HepG2 (cell line): ENCODE data around the gene SMIM20. TPM values are rescaled to one million over a fixed set of nuclear protein-coding genes. Genes with fewer than 3 reads are reported as not detected.

Experiments used
- CENPT ChIP-seq: sonication (generic); formaldehyde crosslinking; IDR thresholded peaks from 2 replicates; pipeline ENCODE4 v1.8.0; 2022; ENCODE audit warnings: low read depth, mild to moderate bottlenecking, moderate library complexity, missing genetic modification reagents
- FLYWCH1 ChIP-seq: sonication (generic); formaldehyde crosslinking; IDR thresholded peaks from 2 replicates; pipeline ENCODE4 v1.8.1; 2023; ENCODE audit warnings: mild to moderate bottlenecking, missing genetic modification reagents
- HNRNPK ChIP-seq: fragments of 200-400 bp; formaldehyde crosslinking; IDR thresholded peaks from 2 replicates; pipeline ENCODE4 v1.6.1; 2018; ENCODE audit warnings: low read length, low read depth, moderate library complexity, mild to moderate bottlenecking; ENCODE audit not compliant: poor library complexity, severe bottlenecking
- KLF16 ChIP-seq, 2 experiments: sonication (generic) in 1 of 2; formaldehyde crosslinking in 1 of 2; IDR thresholded peaks; 2 replicates each; pipeline versions ENCODE4 v1.6.1 to v1.8.0; 2016 to 2023; ENCODE audit warnings: missing genetic modification reagents in 2 of 2, missing compliant biosample characterization in 1 of 2
- MBNL3 ChIP-seq: fragments of 250-450 bp; sonication (Bioruptor Pico); conservative IDR thresholded peaks from 2 replicates; pipeline ENCODE4 v1.8.0; 2022; ENCODE audit warnings: mild to moderate bottlenecking, inconsistent platforms
- NFKB2 ChIP-seq: sonication (generic); formaldehyde crosslinking; IDR thresholded peaks from 2 replicates; pipeline ENCODE4 v1.4.0; 2020; ENCODE audit warnings: missing genetic modification reagents, borderline replicate concordance
- POLR2A ChIP-seq, 2 experiments: IDR thresholded peaks; 2 replicates each; pipeline ENCODE4 v1.6.1; 2011; ENCODE audit warnings: low read depth in 2 of 2, low read length in 2 of 2, mild to moderate bottlenecking in 1 of 2, moderate library complexity in 1 of 2; ENCODE audit not compliant: insufficient read depth in 1 of 2
- RFX3 ChIP-seq: IDR thresholded peaks from 2 replicates; pipeline ENCODE4 v1.6.1; 2016; ENCODE audit warnings: missing biosample characterization, missing genetic modification reagents
- SIX4 ChIP-seq: sonication (generic); formaldehyde crosslinking; IDR thresholded peaks from 2 replicates; pipeline ENCODE4 v1.4.0; 2020; ENCODE audit warnings: missing genetic modification reagents
- ZBTB21 ChIP-seq: sonication (generic); formaldehyde crosslinking; IDR thresholded peaks from 2 replicates; pipeline ENCODE4 v1.4.0; 2020; ENCODE audit warnings: missing genetic modification reagents
- ZMYM2 ChIP-seq: sonication (generic); formaldehyde crosslinking; IDR thresholded peaks from 2 replicates; pipeline ENCODE4 v1.8.0; 2022; ENCODE audit warnings: mild to moderate bottlenecking, missing genetic modification reagents
- ZMYM3 ChIP-seq: sonication (generic); formaldehyde crosslinking; IDR thresholded peaks from 2 replicates; pipeline ENCODE4 v1.5.1; 2020; ENCODE audit warnings: mild to moderate bottlenecking, missing genetic modification reagents
- ZNF253 ChIP-seq: sonication (generic); formaldehyde crosslinking; IDR thresholded peaks from 2 replicates; pipeline ENCODE4 v1.8.0; 2022; ENCODE audit warnings: mild to moderate bottlenecking, missing genetic modification reagents, borderline replicate concordance
- ZNF33B ChIP-seq: sonication (generic); formaldehyde crosslinking; IDR thresholded peaks from 2 replicates; pipeline ENCODE4 v1.5.1; 2020; ENCODE audit warnings: mild to moderate bottlenecking, missing genetic modification reagents
- ZNF382 ChIP-seq: sonication (generic); formaldehyde crosslinking; IDR thresholded peaks from 2 replicates; pipeline ENCODE4 v1.5.0; 2020; ENCODE audit warnings: missing genetic modification reagents, mild to moderate bottlenecking, borderline replicate concordance
- ZNF546 ChIP-seq: sonication (generic); formaldehyde crosslinking; conservative IDR thresholded peaks from 2 replicates; pipeline ENCODE4 v1.8.1; 2023; ENCODE audit warnings: mild to moderate bottlenecking, missing genetic modification reagents
- ZNF570 ChIP-seq: sonication (generic); formaldehyde crosslinking; IDR thresholded peaks from 2 replicates; pipeline ENCODE4 v1.4.0; 2020; ENCODE audit warnings: mild to moderate bottlenecking, missing genetic modification reagents, borderline replicate concordance
- ZNF788 ChIP-seq: sonication (generic); formaldehyde crosslinking; IDR thresholded peaks from 2 replicates; pipeline ENCODE4 v1.5.0; 2020; ENCODE audit warnings: mild to moderate bottlenecking, missing genetic modification reagents, borderline replicate concordance
- polyA plus RNA-seq, 8 experiments: library from polyadenylated mRNA; depleted of rRNA in 3 of 8; stranded (reverse) in 7 of 8; unstranded in 1 of 8; fragments of >200 nt; fragmentation: Illumina TruSeq in 4 of 8; extraction: Trizol in 4 of 8; gene quantifications; 2 replicates each; pipeline versions ENCODE4 v1.2.1 to v1.2.3, GENCODE V29; 2011 to 2016; ENCODE audit warnings: low read depth in 4 of 8, missing spikeins in 1 of 8, mixed read lengths in 1 of 8; ENCODE audit not compliant: insufficient read depth in 1 of 8
- total RNA-seq, 5 experiments: library from RNA; depleted of rRNA; stranded (reverse); fragments of >200 nt; fragmentation: Illumina TruSeq; extraction: Trizol; gene quantifications; 2 replicates each; pipeline ENCODE4 v1.2.3, GENCODE V29; 2016; ENCODE audit warnings: low read depth in 1 of 5
- TF ChIP-seq, protein P1 (sequence below): sonication (generic); formaldehyde crosslinking; IDR thresholded peaks from 2 replicates; pipeline ENCODE4 v1.8.0; 2022; ENCODE audit warnings: low read depth, missing genetic modification reagents
- TF ChIP-seq, protein P2 (sequence below): sonication (generic); formaldehyde crosslinking; IDR thresholded peaks from 2 replicates; pipeline ENCODE4 v1.4.0; 2020; ENCODE audit warnings: missing genetic modification reagents, low read depth, mild to moderate bottlenecking, borderline replicate concordance
- TF ChIP-seq, protein P3 (sequence below): sonication (generic); formaldehyde crosslinking; IDR thresholded peaks from 2 replicates; pipeline ENCODE4 v1.9.0; 2021; ENCODE audit warnings: missing genetic modification reagents, borderline replicate concordance
- TF ChIP-seq, protein P4 (sequence below): sonication (generic); formaldehyde crosslinking; IDR thresholded peaks from 2 replicates; pipeline ENCODE4 v1.4.0; 2020; ENCODE audit warnings: mild to moderate bottlenecking, missing genetic modification reagents

Gene SMIM20
- total and polyA plus RNA-seq, 2 of the 13 experiments (the other 11 are each of a cell fraction or from before 2014, with no cell fraction given): 26.3 to 30.2 TPM

DNA sequence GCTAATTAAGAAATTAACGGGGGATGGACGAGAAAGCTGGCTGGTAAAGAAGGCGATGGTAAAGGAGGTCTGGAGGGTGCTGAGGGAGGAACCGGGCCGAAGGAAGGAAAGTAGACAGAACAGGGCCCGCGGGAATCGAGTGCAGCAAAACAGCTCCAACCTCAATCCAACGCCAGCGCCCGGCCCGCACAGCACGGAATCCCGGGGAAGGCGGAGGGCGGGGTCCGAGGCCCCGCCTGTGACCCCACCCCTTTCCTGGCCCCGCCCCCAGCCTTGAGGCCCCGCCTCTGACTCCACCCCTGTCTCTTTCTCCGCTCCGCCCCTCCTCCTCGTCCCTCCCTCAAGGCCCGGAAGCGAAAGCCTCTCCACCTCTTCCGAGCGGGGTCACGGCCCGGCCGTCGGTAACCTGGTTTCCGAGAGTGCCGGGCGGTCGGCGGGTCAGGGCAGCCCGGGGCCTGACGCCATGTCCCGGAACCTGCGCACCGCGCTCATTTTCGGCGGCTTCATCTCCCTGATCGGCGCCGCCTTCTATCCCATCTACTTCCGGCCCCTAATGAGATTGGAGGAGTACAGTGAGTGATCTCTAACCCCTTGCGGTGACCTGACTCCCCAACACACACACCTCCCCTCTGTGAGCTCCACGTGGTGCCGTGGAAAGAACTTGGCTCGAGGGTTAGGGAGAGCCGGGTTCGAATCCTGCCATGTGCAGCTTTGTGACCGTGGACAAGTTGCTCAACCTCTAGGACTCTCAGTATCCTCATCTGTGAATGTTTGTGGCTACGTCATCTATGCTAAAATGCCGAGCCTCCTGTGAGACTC is at the start of gene SMIM20 (continued):
- TF ChIP-seq ZNF788 (peak; percentile 69; the same call in 1 of the 2 replicates), ZMYM3 (CRISPR knock-in tag) (peak; percentile 80; the same call in 1 of the 2 replicates), KLF16 (CRISPR knock-in tag; IDR thresholded peaks at IDR 0.05) (peak in 1 of 2 experiments; percentile 76; a peak in 2 of 4 replicates), ZNF570 (CRISPR knock-in tag) (0 out of 2 replicates have a peak, but pooled peaks have one; percentile 63), RFX3 (CRISPR knock-in tag) (no peak), POLR2A (IDR thresholded peaks at IDR 0.05; ENCODE audit: insufficient read depth in 1 of 2, low read depth in 2 of 2, low read length in 2 of 2) (peak; percentile 65 to 70; a peak in 2 of 4 replicates), NFKB2 (CRISPR knock-in tag) (peak; percentile 70; the same call in 1 of the 2 replicates), ZMYM2 (peak; percentile 84), CENPT (CRISPR knock-in tag) (no peak), SIX4 (CRISPR knock-in tag) (no peak), ZBTB21 (CRISPR knock-in tag) (peak; percentile 52), ZNF546 (CRISPR knock-in tag) (0 out of 2 replicates have a peak, but pooled peaks have one; percentile 29), ZNF382 (CRISPR knock-in tag) (no peak), MBNL3 (CRISPR knock-in tag) (no peak), ZNF253 (CRISPR knock-in tag) (no peak), FLYWCH1 (CRISPR knock-in tag) (0 out of 2 replicates have a peak, but pooled peaks have one; percentile 39), HNRNPK (no peak), ZNF33B (CRISPR knock-in tag) (0 out of 2 replicates have a peak, but pooled peaks have one; percentile 55)
- TF ChIP-seq, protein P1, sequence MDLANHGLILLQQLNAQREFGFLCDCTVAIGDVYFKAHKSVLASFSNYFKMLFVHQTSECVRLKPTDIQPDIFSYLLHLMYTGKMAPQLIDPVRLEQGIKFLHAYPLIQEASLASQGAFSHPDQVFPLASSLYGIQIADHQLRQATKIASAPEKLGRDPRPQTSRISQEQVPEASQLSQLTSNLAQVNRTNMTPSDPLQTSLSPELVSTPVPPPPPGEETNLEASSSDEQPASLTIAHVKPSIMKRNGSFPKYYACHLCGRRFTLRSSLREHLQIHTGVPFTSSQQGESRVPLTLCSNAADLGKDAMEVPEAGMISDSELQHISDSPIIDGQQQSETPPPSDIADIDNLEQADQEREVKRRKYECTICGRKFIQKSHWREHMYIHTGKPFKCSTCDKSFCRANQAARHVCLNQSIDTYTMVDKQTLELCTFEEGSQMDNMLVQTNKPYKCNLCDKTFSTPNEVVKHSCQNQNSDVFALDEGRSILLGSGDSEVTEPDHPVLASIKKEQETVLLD (CRISPR knock-in tag): peak; percentile 99
- TF ChIP-seq, protein P2, sequence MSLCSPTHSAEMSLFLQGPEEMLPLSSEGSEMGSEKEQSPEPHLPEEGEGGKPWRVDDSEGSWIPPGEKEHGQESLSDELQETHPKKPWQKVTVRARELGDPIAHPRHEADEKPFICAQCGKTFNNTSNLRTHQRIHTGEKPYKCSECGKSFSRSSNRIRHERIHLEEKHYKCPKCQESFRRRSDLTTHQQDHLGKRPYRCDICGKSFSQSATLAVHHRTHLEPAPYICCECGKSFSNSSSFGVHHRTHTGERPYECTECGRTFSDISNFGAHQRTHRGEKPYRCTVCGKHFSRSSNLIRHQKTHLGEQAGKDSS (CRISPR knock-in tag): peak; percentile 35; the same call in 1 of the 2 replicates
- TF ChIP-seq, protein P3, sequence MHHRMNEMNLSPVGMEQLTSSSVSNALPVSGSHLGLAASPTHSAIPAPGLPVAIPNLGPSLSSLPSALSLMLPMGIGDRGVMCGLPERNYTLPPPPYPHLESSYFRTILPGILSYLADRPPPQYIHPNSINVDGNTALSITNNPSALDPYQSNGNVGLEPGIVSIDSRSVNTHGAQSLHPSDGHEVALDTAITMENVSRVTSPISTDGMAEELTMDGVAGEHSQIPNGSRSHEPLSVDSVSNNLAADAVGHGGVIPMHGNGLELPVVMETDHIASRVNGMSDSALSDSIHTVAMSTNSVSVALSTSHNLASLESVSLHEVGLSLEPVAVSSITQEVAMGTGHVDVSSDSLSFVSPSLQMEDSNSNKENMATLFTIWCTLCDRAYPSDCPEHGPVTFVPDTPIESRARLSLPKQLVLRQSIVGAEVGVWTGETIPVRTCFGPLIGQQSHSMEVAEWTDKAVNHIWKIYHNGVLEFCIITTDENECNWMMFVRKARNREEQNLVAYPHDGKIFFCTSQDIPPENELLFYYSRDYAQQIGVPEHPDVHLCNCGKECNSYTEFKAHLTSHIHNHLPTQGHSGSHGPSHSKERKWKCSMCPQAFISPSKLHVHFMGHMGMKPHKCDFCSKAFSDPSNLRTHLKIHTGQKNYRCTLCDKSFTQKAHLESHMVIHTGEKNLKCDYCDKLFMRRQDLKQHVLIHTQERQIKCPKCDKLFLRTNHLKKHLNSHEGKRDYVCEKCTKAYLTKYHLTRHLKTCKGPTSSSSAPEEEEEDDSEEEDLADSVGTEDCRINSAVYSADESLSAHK (CRISPR knock-in tag): no peak
- TF ChIP-seq, protein P4, sequence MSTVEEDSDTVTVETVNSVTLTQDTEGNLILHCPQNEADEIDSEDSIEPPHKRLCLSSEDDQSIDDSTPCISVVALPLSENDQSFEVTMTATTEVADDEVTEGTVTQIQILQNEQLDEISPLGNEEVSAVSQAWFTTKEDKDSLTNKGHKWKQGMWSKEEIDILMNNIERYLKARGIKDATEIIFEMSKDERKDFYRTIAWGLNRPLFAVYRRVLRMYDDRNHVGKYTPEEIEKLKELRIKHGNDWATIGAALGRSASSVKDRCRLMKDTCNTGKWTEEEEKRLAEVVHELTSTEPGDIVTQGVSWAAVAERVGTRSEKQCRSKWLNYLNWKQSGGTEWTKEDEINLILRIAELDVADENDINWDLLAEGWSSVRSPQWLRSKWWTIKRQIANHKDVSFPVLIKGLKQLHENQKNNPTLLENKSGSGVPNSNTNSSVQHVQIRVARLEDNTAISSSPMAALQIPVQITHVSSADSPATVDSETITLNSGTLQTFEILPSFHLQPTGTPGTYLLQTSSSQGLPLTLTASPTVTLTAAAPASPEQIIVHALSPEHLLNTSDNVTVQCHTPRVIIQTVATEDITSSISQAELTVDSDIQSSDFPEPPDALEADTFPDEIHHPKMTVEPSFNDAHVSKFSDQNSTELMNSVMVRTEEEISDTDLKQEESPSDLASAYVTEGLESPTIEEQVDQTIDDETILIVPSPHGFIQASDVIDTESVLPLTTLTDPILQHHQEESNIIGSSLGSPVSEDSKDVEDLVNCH: 0 out of 2 replicates have a peak, but pooled peaks have one; percentile 26
